ENCODE measurements around the gene STK11.

GRCh38 chr19:1247748-1248138, 42.2 kb downstream of the STK11 start:
- no peak for TF ChIP-seq CTCF (IDR thresholded peaks at IDR 0.05; ENCODE audit: low read depth, low read length)
- no peak for TF ChIP-seq POLR2A (IDR thresholded peaks at IDR 0.05; ENCODE audit: extremely low read depth, insufficient read length)

Data from NB4 (cell line).